Left renal cortex interstitium (tissue), 4 donors: ENCODE data around the gene JPH3. TPM values are rescaled to one million over a fixed set of nuclear protein-coding genes. Genes with fewer than 3 reads are reported as not detected.
A peak's percentile ranks its signal among the peaks of the same experiment; 100 is the strongest.

Experiments used
- DNase-seq, 4 donors: peaks; one replicate each; pipeline ENCODE4 v3.0.0-alpha.2; 2013; ENCODE audit warnings: low read depth in 4 of 4, low spot score in 2 of 4, missing footprints in 1 of 4
- polyA plus RNA-seq, 4 donors: library from polyadenylated mRNA; unstranded; fragments of 120-200 nt; gene quantifications; one replicate each; pipeline ENCODE4 v1.2.1, GENCODE V29; 2013; ENCODE audit not compliant: insufficient read length in 4 of 4

Gene JPH3
- 1 to 10 TPM in 2 of 4 donors, under 1 TPM in 2; 0.49 to 1.3 (median 0.91) TPM for polyA plus RNA-seq

- DNase-seq = no peak
These were observed at the start of gene JPH3 for GRCh38 chr16:87602001-87602775. TSS of gene JPH3 (plus strand) at chr16:87602508. CDS start at chr16:87603147, 639 bp downstream.

GRCh38 chr16:87552772-87553573, 49.3 kb upstream of the JPH3 start:
- DNase-seq = no peak

GRCh38 chr16:87554754-87555427, 47.4 kb upstream of the JPH3 start:
- no peak for DNase-seq

- DNase-seq = no peak
These were observed 46.7 kb upstream of the JPH3 start for GRCh38 chr16:87555647-87556046.

- DNase-seq = peak in 3 of 4 donors; percentile 36 to 50 (median 37)
These were observed 45.3 kb upstream of the JPH3 start for GRCh38 chr16:87556941-87557459.

GRCh38 chr16:87558682-87559081, 43.6 kb upstream of the JPH3 start:
- DNase-seq = no peak

GRCh38 chr16:87559945-87560344, 42.4 kb upstream of the JPH3 start:
- no peak for DNase-seq

GRCh38 chr16:87560428-87561199, 41.7 kb upstream of the JPH3 start:
- DNase-seq = no peak

- DNase-seq = no peak
These were observed 40.9 kb upstream of the JPH3 start for GRCh38 chr16:87561200-87562105.

- DNase-seq = no peak
These were observed 40.1 kb upstream of the JPH3 start for GRCh38 chr16:87562201-87562600.

- no peak for DNase-seq
These were observed 39.3 kb upstream of the JPH3 start for GRCh38 chr16:87563022-87563421.

GRCh38 chr16:87563714-87564523, 38.4 kb upstream of the JPH3 start:
- no peak for DNase-seq

- no peak for DNase-seq
These were observed 37.9 kb upstream of the JPH3 start for GRCh38 chr16:87564524-87564778.

- DNase-seq = no peak
These were observed 32.4 kb upstream of the JPH3 start for GRCh38 chr16:87569601-87570571.

GRCh38 chr16:87570572-87570937, 31.8 kb upstream of the JPH3 start:
- DNase-seq = no peak

GRCh38 chr16:87570938-87571867, 31.1 kb upstream of the JPH3 start:
- peak in 1 of 4 donors; percentile 29 for DNase-seq
